SK-N-SH treated with all-trans-retinoic acid at 6 μM for 48 hours (cell line): ENCODE measurements around the gene CCL17.
"Not testable (repeated sequence)": the region's sequence is repeated elsewhere in the genome, so short reads cannot be mapped to it uniquely, and the experiment has no call there.

Experiments used
- ATAC-seq: fragments of 200-7000 bp; cut with Tn5 transposase; 3 replicates; pipeline ENCODE4 v1.9.1; 2020; ENCODE audit warnings: mild to moderate bottlenecking, moderate library complexity
- ARNTL ChIP-seq: fragments of 450-650 bp; formaldehyde crosslinking; IDR thresholded peaks from 2 replicates; pipeline ENCODE4 v1.5.0; 2020; ENCODE audit warnings: low read depth, mild to moderate bottlenecking, moderate library complexity, borderline replicate concordance
- BACH2 ChIP-seq: fragments of 250-450 bp; sonication (Bioruptor Pico); IDR thresholded peaks from 2 replicates; pipeline ENCODE4 v1.9.0; 2021; ENCODE audit warnings: mild to moderate bottlenecking, borderline replicate concordance
- CSDC2 ChIP-seq: fragments of 250-450 bp; sonication (Bioruptor Pico); IDR thresholded peaks from 2 replicates; pipeline ENCODE4 v1.5.0; 2020; ENCODE audit warnings: mild to moderate bottlenecking, moderate library complexity
- CSRNP3 ChIP-seq: fragments of 250-450 bp; sonication (Bioruptor Pico); IDR thresholded peaks from 2 replicates; pipeline ENCODE4 v1.5.1; 2021; ENCODE audit warnings: mild to moderate bottlenecking, moderate library complexity
- GLIS3 ChIP-seq: fragments of 250-450 bp; sonication (Bioruptor Pico); IDR thresholded peaks from 2 replicates; pipeline ENCODE4 v1.5.0; 2020; ENCODE audit warnings: mild to moderate bottlenecking, moderate library complexity
- ISL1 ChIP-seq: fragments of 250-450 bp; sonication (Bioruptor Pico); IDR thresholded peaks from 2 replicates; pipeline ENCODE4 v2.1.2; 2022; ENCODE audit warnings: mild to moderate bottlenecking, moderate library complexity
- OSR1 ChIP-seq: fragments of 250-450 bp; sonication (Bioruptor Pico); IDR thresholded peaks from 2 replicates; pipeline ENCODE4 v1.8.0; 2022; ENCODE audit warnings: moderate library complexity, mild to moderate bottlenecking, inconsistent platforms
- PATZ1 ChIP-seq: fragments of 250-450 bp; sonication (Bioruptor Pico); IDR thresholded peaks from 2 replicates; pipeline ENCODE4 v1.8.0; 2020; ENCODE audit warnings: mild to moderate bottlenecking, moderate library complexity, borderline replicate concordance
- POU6F1 ChIP-seq: fragments of 250-450 bp; sonication (Bioruptor Pico); IDR thresholded peaks from 2 replicates; pipeline ENCODE4 v1.8.0; 2021; ENCODE audit warnings: low read depth, mild to moderate bottlenecking, moderate library complexity, borderline replicate concordance
- PPARA ChIP-seq: fragments of 250-450 bp; sonication (Bioruptor Pico); IDR thresholded peaks from 2 replicates; pipeline ENCODE4 v1.5.0; 2020; ENCODE audit warnings: mild to moderate bottlenecking, borderline replicate concordance
- SNAI2 ChIP-seq: fragments of 250-450 bp; sonication (Bioruptor Pico); IDR thresholded peaks from 2 replicates; pipeline ENCODE4 v1.5.0; 2020; ENCODE audit warnings: mild to moderate bottlenecking, moderate library complexity
- TCF4 ChIP-seq: fragments of 250-450 bp; sonication (Bioruptor Pico); IDR thresholded peaks from 2 replicates; pipeline ENCODE4 v1.8.0; 2021; ENCODE audit warnings: mild to moderate bottlenecking, moderate library complexity, borderline replicate concordance
- TOX ChIP-seq: fragments of 250-450 bp; sonication (Bioruptor Pico); IDR thresholded peaks from 2 replicates; pipeline ENCODE4 v1.8.0; 2021; ENCODE audit warnings: mild to moderate bottlenecking, moderate library complexity, borderline replicate concordance
- TSHZ2 ChIP-seq: fragments of 250-450 bp; sonication (Bioruptor Pico); IDR thresholded peaks from 2 replicates; pipeline ENCODE4 v1.5.0; 2020; ENCODE audit warnings: mild to moderate bottlenecking, moderate library complexity
- ZC3H10 ChIP-seq: fragments of 250-450 bp; sonication (Bioruptor Pico); IDR thresholded peaks from 2 replicates; pipeline ENCODE4 v1.5.1; 2021; ENCODE audit warnings: mild to moderate bottlenecking, moderate library complexity
- ZFP3 ChIP-seq: fragments of 250-450 bp; sonication (Bioruptor Pico); IDR thresholded peaks from 2 replicates; pipeline ENCODE4 v1.5.0; 2020; ENCODE audit warnings: mild to moderate bottlenecking, moderate library complexity
- ZFP30 ChIP-seq: fragments of 450-650 bp; formaldehyde crosslinking; IDR thresholded peaks from 2 replicates; pipeline ENCODE4 v1.5.0; 2022; ENCODE audit warnings: mild to moderate bottlenecking, moderate library complexity
- ZNF565 ChIP-seq: fragments of 450-650 bp; formaldehyde crosslinking; conservative IDR thresholded peaks from 2 replicates; pipeline ENCODE4 v1.5.0; 2020; ENCODE audit warnings: low read depth, mild to moderate bottlenecking, moderate library complexity

The CCL17 gene

GRCh38 chr16:57435838-57436237 lies 31.3 kb downstream of the CCL17 start:
- ATAC-seq, result no peak
- TF ChIP-seq BACH2 (CRISPR knock-in tag) (no peak), ZC3H10 (CRISPR knock-in tag) (no peak), ISL1 (CRISPR knock-in tag) (no peak), SNAI2 (no peak), GLIS3 (CRISPR knock-in tag) (no peak)
- TF ChIP-seq, all 23 proteins: peak for 0

- not testable (repeated sequence) for ATAC-seq
Measured at GRCh38 chr16:57439947-57440346, 35.4 kb downstream of the CCL17 start.

GRCh38 chr16:57440551-57440950 lies 36.0 kb downstream of the CCL17 start:
- not testable (repeated sequence) for ATAC-seq

GRCh38 chr16:57444711-57445110 lies 40.1 kb downstream of the CCL17 start:
- no peak for ATAC-seq

GRCh38 chr16:57445510-57445909 lies 40.9 kb downstream of the CCL17 start:
- TF ChIP-seq CSRNP3 (CRISPR knock-in tag) (no peak), PPARA (CRISPR knock-in tag) (no peak), GLIS3 (CRISPR knock-in tag) (no peak), ISL1 (CRISPR knock-in tag) (no peak), ZNF565 (no peak), BACH2 (CRISPR knock-in tag) (no peak), ZFP30 (no peak), ARNTL (no peak), OSR1 (no peak), PATZ1 (CRISPR knock-in tag) (no peak), ZFP3 (CRISPR knock-in tag) (no peak), CSDC2 (CRISPR knock-in tag) (no peak)
- TF ChIP-seq, all 23 proteins: peak for 0
- ATAC-seq, result no peak

More at GRCh38 chr16:57444711-57445110, 40.1 kb downstream of the CCL17 start:
- no peak for TF ChIP-seq PATZ1 (CRISPR knock-in tag)
- no peak for TF ChIP-seq SNAI2
- no peak for TF ChIP-seq OSR1
- TF ChIP-seq PPARA (CRISPR knock-in tag), result no peak
- TF ChIP-seq ZFP3 (CRISPR knock-in tag), result no peak
- TF ChIP-seq TCF4 (CRISPR knock-in tag), result no peak
- TF ChIP-seq TOX, result no peak
- TF ChIP-seq POU6F1, result no peak
- no peak for TF ChIP-seq ZNF565
- no peak for TF ChIP-seq BACH2 (CRISPR knock-in tag)
- TF ChIP-seq ZC3H10 (CRISPR knock-in tag), result no peak
- no peak for TF ChIP-seq ISL1 (CRISPR knock-in tag)
- no peak for TF ChIP-seq TSHZ2 (CRISPR knock-in tag)
